Measurements from ENCODE around the gene MAP7D3. TPM values are rescaled to one million over a fixed set of nuclear protein-coding genes. Genes with fewer than 3 reads are reported as not detected.
"Not testable (repeated sequence)": the region's sequence is repeated elsewhere in the genome, so short reads cannot be mapped to it uniquely, and the experiment has no call there.

The MAP7D3 gene
- 10 to 100 TPM; 13.2 to 19.8 (median 16.0) TPM for polyA plus RNA-seq (ENCODE audit: insufficient read length in 3 of 3)
- long read RNA-seq, donor 1 = 0 reads
- long read RNA-seq, donor 2 = 0 reads
- long read RNA-seq, donor 3, full-length matches to known transcripts = 1 of 1 reads
- long read RNA-seq, donor 3, partial matches to known transcripts = 0 of 1 reads
- long read RNA-seq, donor 3, other reads (novel, unspliced or antisense) = 0 of 1 reads
- long read RNA-seq, donor 4, full-length matches to known transcripts = 3 of 3 reads
- long read RNA-seq, donor 4, partial matches to known transcripts = 0 of 3 reads
- long read RNA-seq, donor 4, other reads (novel, unspliced or antisense) = 0 of 3 reads
- long read RNA-seq, donor 5, full-length matches to known transcripts = 1 of 12 reads
- long read RNA-seq, donor 5, partial matches to known transcripts = 11 of 12 reads
- long read RNA-seq, donor 5, other reads (novel, unspliced or antisense) = 0 of 12 reads
- long read RNA-seq, donor 6 = 0 reads
- long read RNA-seq, donor 7 = 0 reads
- long read RNA-seq, donor 8, full-length matches to known transcripts = 1 of 7 reads
- long read RNA-seq, donor 8, partial matches to known transcripts = 6 of 7 reads
- long read RNA-seq, donor 8, other reads (novel, unspliced or antisense) = 0 of 7 reads
- long read RNA-seq, donor 9, full-length matches to known transcripts = 1 of 1 reads
- long read RNA-seq, donor 9, partial matches to known transcripts = 0 of 1 reads
- long read RNA-seq, donor 9, other reads (novel, unspliced or antisense) = 0 of 1 reads
- long read RNA-seq, donor 10, full-length matches to known transcripts = 1 of 1 reads
- long read RNA-seq, donor 10, partial matches to known transcripts = 0 of 1 reads
- long read RNA-seq, donor 10, other reads (novel, unspliced or antisense) = 0 of 1 reads
- long read RNA-seq, donor 11 = 0 reads
- long read RNA-seq, donor 12, full-length matches to known transcripts = 1 of 1 reads
- long read RNA-seq, donor 12, partial matches to known transcripts = 0 of 1 reads
- long read RNA-seq, donor 12, other reads (novel, unspliced or antisense) = 0 of 1 reads
- long read RNA-seq, donor 13, partial matches to known transcripts = 6 of 6 reads
- long read RNA-seq, donor 13, other reads (novel, unspliced or antisense) = 0 of 6 reads
- long read RNA-seq, donor 14, full-length matches to known transcripts = 1 of 1 reads
- long read RNA-seq, donor 14, partial matches to known transcripts = 0 of 1 reads
- long read RNA-seq, donor 14, other reads (novel, unspliced or antisense) = 0 of 1 reads
- long read RNA-seq, donor 15 = 0 reads
- long read RNA-seq, donor 16, full-length matches to known transcripts = 1 of 15 reads
- long read RNA-seq, donor 16, partial matches to known transcripts = 14 of 15 reads
- long read RNA-seq, donor 16, other reads (novel, unspliced or antisense) = 0 of 15 reads

GRCh38 chrX:136251041-136251991 is at the start of gene MAP7D3:
Gene MAP7D3 (minus strand): TSS chrX:136251400. CDS start chrX:136251358, 42 bp downstream.
- DNase-seq (ENCODE audit: extremely low read depth in 1 of 11, low read depth in 9 of 11, low spot score in 4 of 11) = peak in 7 of 11 donors; percentile 15 to 38 (median 26)

GRCh38 chrX:136300721-136301120 is 49.5 kb upstream of the MAP7D3 start, which contains the start of gene ADGRG4:
Gene ADGRG4 (plus strand): TSS chrX:136300963. CDS start chrX:136308778, 7,815 bp downstream.
- DNase-seq (ENCODE audit: extremely low read depth in 1 of 11, low read depth in 9 of 11, low spot score in 4 of 11) = not testable (repeated sequence)

GRCh38 chrX:136295380-136295779 is 44.2 kb upstream of the MAP7D3 start:
- DNase-seq (ENCODE audit: extremely low read depth in 1 of 11, low read depth in 9 of 11, low spot score in 4 of 11) = no peak

- no peak for DNase-seq (ENCODE audit: extremely low read depth in 1 of 11, low read depth in 9 of 11, low spot score in 4 of 11)
Observed at GRCh38 chrX:136292656-136293055, 41.5 kb upstream of the MAP7D3 start.

GRCh38 chrX:136291824-136292223 is 40.6 kb upstream of the MAP7D3 start:
- DNase-seq (ENCODE audit: extremely low read depth in 1 of 11, low read depth in 9 of 11, low spot score in 4 of 11) = no peak

GRCh38 chrX:136286375-136286774 is 35.2 kb upstream of the MAP7D3 start:
- DNase-seq (ENCODE audit: extremely low read depth in 1 of 11, low read depth in 9 of 11, low spot score in 4 of 11) = not testable (repeated sequence)

GRCh38 chrX:136275553-136275952 is 24.4 kb upstream of the MAP7D3 start:
- no peak for DNase-seq (ENCODE audit: extremely low read depth in 1 of 11, low read depth in 9 of 11, low spot score in 4 of 11)

GRCh38 chrX:136273986-136274385 is 22.8 kb upstream of the MAP7D3 start:
- DNase-seq (ENCODE audit: extremely low read depth in 1 of 11, low read depth in 9 of 11, low spot score in 4 of 11) = no peak

GRCh38 chrX:136272325-136272724 is 21.1 kb upstream of the MAP7D3 start:
- DNase-seq (ENCODE audit: extremely low read depth in 1 of 11, low read depth in 9 of 11, low spot score in 4 of 11) = no peak

- DNase-seq (ENCODE audit: extremely low read depth in 1 of 11, low read depth in 9 of 11, low spot score in 4 of 11) = no peak
Observed at GRCh38 chrX:136271300-136271699, 20.1 kb upstream of the MAP7D3 start.

GRCh38 chrX:136269921-136270320 is 18.7 kb upstream of the MAP7D3 start:
- DNase-seq (ENCODE audit: extremely low read depth in 1 of 11, low read depth in 9 of 11, low spot score in 4 of 11) = no peak

GRCh38 chrX:136268051-136269048 is 17.1 kb upstream of the MAP7D3 start:
- DNase-seq (ENCODE audit: extremely low read depth in 1 of 11, low read depth in 9 of 11, low spot score in 4 of 11) = peak in 2 of 11 donors; percentile 12 to 22

- DNase-seq (ENCODE audit: extremely low read depth in 1 of 11, low read depth in 9 of 11, low spot score in 4 of 11) = no peak
Observed at GRCh38 chrX:136266828-136267227, 15.6 kb upstream of the MAP7D3 start.

GRCh38 chrX:136262812-136263315 is 11.7 kb upstream of the MAP7D3 start:
- no peak for DNase-seq (ENCODE audit: extremely low read depth in 1 of 11, low read depth in 9 of 11, low spot score in 4 of 11)

- no peak for DNase-seq (ENCODE audit: extremely low read depth in 1 of 11, low read depth in 9 of 11, low spot score in 4 of 11)
Observed at GRCh38 chrX:136262243-136262642, 11.0 kb upstream of the MAP7D3 start.

GRCh38 chrX:136261321-136261720 is 10.1 kb upstream of the MAP7D3 start:
- DNase-seq (ENCODE audit: extremely low read depth in 1 of 11, low read depth in 9 of 11, low spot score in 4 of 11) = no peak
